Measurements from ENCODE around the gene TMEM253.
A peak's percentile ranks its signal among the peaks of the same experiment; 100 is the strongest.

The TMEM253 gene

GRCh38 chr14:21095430-21096205 is 5.2 kb upstream of the TMEM253 start:
- DNase-seq (ENCODE audit: low read depth), result no peak
- no peak overlapping the region for H3K4me3 ChIP-seq (ENCODE audit: low read length)
- TF ChIP-seq, protein P1, sequence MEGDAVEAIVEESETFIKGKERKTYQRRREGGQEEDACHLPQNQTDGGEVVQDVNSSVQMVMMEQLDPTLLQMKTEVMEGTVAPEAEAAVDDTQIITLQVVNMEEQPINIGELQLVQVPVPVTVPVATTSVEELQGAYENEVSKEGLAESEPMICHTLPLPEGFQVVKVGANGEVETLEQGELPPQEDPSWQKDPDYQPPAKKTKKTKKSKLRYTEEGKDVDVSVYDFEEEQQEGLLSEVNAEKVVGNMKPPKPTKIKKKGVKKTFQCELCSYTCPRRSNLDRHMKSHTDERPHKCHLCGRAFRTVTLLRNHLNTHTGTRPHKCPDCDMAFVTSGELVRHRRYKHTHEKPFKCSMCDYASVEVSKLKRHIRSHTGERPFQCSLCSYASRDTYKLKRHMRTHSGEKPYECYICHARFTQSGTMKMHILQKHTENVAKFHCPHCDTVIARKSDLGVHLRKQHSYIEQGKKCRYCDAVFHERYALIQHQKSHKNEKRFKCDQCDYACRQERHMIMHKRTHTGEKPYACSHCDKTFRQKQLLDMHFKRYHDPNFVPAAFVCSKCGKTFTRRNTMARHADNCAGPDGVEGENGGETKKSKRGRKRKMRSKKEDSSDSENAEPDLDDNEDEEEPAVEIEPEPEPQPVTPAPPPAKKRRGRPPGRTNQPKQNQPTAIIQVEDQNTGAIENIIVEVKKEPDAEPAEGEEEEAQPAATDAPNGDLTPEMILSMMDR (IDR thresholded peaks at IDR 0.05; ENCODE audit: insufficient read depth, low read depth, low read length, missing control alignments), result no peak

DNA sequence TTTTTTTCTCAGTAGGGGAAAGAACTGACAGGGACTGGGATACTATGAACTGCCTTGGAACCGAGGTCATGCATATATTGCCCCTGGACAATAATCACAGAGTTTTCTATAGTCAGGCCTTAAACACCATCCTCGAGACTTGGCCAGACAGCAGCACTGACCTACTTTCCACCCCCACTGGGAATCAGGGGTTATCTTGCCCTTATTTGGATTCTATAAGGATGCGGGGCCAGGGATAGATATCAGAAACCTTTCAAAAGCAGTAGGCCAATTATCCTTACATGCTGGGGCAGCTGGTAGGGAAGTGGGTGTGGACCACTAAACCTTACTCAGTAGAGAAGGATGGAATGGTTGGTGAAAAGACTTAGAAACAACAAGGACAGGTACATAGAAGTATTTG is 4.4 kb upstream of the TMEM253 start:
- no peak for DNase-seq (ENCODE audit: low read depth)
- H3K4me3 ChIP-seq (ENCODE audit: low read length), result peak overlapping the region; percentile 72

DNA sequence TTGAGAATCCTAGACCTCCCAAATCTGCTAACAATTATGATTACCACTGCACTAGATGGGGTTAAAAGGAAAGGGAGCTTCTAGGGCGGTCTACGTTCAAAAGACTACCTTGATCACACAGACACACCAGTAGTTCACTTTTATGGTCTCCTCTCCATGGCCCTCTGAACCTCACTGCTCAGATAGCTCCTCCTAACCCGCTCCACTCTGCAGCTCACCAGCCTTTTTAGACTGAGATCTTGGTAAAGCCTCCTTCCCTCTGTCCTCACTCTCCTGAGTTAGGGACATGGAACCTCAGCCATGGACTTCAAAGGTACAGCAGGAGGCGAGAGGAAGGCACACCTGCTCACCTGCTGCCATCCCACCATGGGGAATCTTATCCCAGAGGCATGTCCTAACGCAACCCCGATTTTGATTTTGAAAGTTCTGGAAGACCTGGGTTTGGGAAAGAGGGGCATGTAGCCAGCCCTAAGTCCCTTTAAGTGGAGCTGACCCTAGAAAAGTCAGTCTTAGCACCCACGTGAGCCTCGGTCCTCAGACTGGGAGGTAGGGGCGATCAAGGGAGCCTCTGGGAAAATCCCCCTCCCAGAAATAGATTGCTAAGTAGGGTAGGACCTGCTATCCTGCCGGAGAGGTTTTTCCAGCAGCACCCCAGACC is 3.8 kb upstream of the TMEM253 start:
- DNase-seq (ENCODE audit: low read depth), result no peak
- H3K4me3 ChIP-seq (ENCODE audit: low read length), result peak overlapping the region; percentile 72
- TF ChIP-seq, protein P1 (IDR thresholded peaks at IDR 0.05; ENCODE audit: insufficient read depth, low read depth, low read length, missing control alignments), result no peak

More for the DNA sequence above, 4.4 kb upstream of the TMEM253 start:
- TF ChIP-seq, protein P1 (IDR thresholded peaks at IDR 0.05; ENCODE audit: insufficient read depth, low read depth, low read length, missing control alignments), result no peak

- TF ChIP-seq, protein P1 (IDR thresholded peaks at IDR 0.05; ENCODE audit: insufficient read depth, low read depth, low read length, missing control alignments), result no peak
- no peak for DNase-seq (ENCODE audit: low read depth)
- H3K4me3 ChIP-seq (ENCODE audit: low read length), result peak overlapping the region; percentile 72
These were observed 3.2 kb upstream of the TMEM253 start for GRCh38 chr14:21097636-21098075.

- H3K4me3 ChIP-seq (ENCODE audit: low read length), result peak within 1 kb of the TSS; percentile 72
- TF ChIP-seq, protein P1 (IDR thresholded peaks at IDR 0.05; ENCODE audit: insufficient read depth, low read depth, low read length, missing control alignments), result no peak
- peak; percentile 87 for DNase-seq (ENCODE audit: low read depth)
These were observed 2.6 kb upstream of the TMEM253 start, which contains the start of gene ZNF219 for GRCh38 chr14:21098076-21098891. ZNF219 (minus strand) TSS chr14:21098655; CDS start chr14:21093591, 5,064 bp downstream.

- peak overlapping the region; percentile 53 for H3K4me3 ChIP-seq (ENCODE audit: low read length)
- no peak for DNase-seq (ENCODE audit: low read depth)
- TF ChIP-seq, protein P1 (IDR thresholded peaks at IDR 0.05; ENCODE audit: insufficient read depth, low read depth, low read length, missing control alignments), result no peak
These were observed 1.8 kb upstream of the TMEM253 start for GRCh38 chr14:21098892-21099595.
